Cortex of kidney (tissue), 1 donor: ENCODE data around the gene ATP6V0D1.
"Not testable (repeated sequence)": the region's sequence is repeated elsewhere in the genome, so short reads cannot be mapped to it uniquely, and the experiment has no call there.

Experiments used
- DNase-seq: peaks from one replicate; lab custom pipeline; 2025; lab: John Stamatoyannopoulos, UW

ATP6V0D1 gene

GRCh38 chr16:67480833-67481560, at the start of gene ATP6V0D1:
TSS of gene ATP6V0D1 (minus strand) at chr16:67481157. CDS start at chr16:67481086, 71 bp downstream.
- DNase-seq = peak; percentile 39

GRCh38 chr16:67530013-67530939, 49.3 kb upstream of the ATP6V0D1 start:
- DNase-seq = no peak

GRCh38 chr16:67529582-67530012, 48.6 kb upstream of the ATP6V0D1 start:
- no peak for DNase-seq

DNA sequence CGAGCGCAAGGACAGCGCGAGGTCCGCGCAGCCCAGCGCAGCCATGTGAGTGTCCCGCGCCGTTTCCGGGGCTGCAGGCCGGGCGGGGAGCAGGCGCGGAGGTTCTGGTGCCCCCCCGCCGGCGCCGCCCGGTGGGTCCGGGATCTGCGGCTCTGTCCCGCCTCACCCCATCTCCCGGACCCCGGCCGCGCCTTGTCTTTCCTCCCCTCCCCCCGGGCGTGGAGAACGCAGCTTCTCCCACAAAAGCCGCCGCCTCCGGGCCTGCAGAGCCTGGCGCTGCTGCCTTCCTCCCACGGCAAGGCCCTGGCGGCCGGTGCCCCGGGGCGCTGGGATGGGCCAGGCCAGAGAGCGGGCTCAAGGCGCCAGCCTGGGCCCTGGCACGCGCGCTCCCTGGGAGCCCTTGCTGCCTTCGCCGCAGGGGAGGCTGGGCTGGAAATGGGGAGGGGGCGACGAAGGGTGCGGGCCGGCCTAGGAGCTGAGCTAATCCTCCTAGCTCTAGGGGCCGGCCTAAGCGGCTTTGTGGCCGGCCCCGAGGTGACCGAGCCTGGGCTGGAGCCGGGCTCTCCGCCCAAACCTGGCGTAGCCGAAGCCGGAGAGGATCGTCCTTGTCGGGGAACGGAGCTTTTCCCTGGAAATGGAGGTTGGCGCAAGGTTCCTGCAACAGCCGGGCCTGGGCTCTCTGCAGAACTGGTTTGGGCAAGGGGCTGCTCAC, 48.1 kb upstream of the ATP6V0D1 start:
- DNase-seq = no peak

GRCh38 chr16:67528222-67528869, 47.4 kb upstream of the ATP6V0D1 start, which contains the start of gene RIPOR1:
TSS of gene RIPOR1 (plus strand) at chr16:67528829. CDS start at chr16:67538447, 9,618 bp downstream.
- no peak for DNase-seq

GRCh38 chr16:67526149-67526791, 45.3 kb upstream of the ATP6V0D1 start:
- no peak for DNase-seq

DNA sequence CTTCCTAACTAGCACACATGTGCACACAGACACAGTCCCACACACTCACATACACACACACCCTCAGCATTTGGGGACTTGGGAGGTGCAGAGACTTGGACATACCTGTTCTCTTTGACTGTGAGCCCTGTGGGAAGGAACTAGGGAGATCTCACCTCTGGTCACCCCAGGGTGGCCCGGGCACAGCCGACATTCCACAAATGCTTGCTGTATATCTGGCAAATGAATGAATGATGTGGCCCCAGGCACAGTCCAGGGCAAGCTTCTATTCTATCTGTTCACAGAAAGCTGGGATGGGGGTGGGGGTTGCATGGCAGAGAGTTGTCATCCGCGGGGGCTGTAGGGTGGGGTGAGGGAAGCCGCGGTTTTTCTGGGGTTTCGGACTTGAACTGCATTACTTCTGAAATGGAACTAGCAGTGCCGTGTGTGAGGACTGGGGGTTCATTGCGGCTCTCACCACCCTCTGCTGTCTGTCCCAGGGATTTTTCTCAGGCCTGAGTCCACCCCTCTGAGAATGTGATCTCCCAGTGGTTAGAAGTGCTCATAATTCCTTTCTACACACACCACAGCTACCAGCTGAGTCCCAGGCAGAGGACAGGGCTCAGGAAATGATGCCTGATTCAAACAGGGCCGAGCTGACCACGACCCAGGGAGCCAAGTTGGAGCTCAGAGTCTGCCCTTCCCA, 44.4 kb upstream of the ATP6V0D1 start:
- no peak for DNase-seq

GRCh38 chr16:67521095-67521804, 40.3 kb upstream of the ATP6V0D1 start:
- no peak for DNase-seq

DNA sequence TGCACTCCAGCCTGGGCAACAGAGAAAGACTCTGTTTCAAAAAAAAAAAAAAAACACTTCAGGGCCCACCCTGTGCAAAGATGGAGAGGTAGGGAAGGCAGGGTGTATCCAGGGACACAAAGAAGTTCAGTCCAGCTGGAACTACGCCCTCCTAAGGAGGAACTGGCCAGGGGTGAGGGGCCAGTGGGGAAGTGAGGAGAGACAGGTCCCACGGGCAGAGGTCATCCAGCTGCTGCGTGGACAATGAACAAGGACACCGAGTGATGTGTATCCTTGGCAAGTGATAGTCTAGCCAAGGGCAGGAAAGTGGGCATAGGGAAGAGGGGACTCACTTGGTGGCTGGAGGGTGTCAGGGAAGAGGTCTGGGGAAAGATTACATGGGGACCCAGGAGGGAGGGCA, 38.3 kb upstream of the ATP6V0D1 start:
- no peak for DNase-seq

- no peak for DNase-seq
Measured at GRCh38 chr16:67518676-67519075, 37.7 kb upstream of the ATP6V0D1 start.

GRCh38 chr16:67517661-67518423, 36.9 kb upstream of the ATP6V0D1 start:
- no peak for DNase-seq

GRCh38 chr16:67517155-67517445, 36.1 kb upstream of the ATP6V0D1 start:
- no peak for DNase-seq

DNA sequence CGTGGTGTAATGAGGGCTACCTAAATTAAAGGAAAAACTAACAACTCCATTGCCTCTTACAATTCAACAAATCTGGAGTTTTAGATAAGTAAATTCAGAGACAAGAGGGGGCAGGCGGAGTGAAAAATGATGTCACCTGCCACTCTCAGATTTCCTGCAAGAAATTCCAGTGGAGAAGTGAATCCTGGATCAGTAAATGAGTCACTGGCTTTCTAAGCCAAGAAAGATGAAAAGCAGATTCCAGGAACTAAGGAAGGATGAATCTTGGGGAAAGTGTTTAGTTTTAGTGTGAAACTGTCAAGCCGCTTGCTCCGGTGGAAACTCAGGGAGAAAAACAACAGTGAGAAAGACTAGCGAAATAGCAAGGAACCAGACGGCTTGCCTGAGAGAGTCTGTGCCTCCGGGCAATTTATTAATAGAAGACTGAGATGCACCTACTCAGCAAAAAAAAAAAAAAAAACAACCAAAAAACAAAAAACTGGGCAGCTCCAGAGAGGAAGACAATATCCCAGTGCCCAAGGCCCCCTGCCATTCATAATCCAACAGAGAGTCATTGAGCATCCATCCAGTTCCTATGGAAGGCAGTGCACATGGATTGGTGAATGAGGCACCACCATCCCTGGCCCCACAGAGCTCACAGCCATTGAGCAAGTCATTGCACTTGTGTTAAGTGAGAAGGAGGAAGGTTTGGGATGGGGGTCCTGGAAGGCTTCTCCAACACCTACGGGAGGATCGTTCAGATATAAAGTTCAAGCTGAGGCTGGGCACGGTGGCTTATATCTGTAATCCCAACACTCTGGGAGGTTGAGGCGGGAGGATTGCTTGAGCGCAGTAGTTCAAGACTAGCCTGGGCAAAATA, 35.6 kb upstream of the ATP6V0D1 start:
- no peak for DNase-seq

GRCh38 chr16:67514382-67514828, 33.4 kb upstream of the ATP6V0D1 start:
- no peak for DNase-seq

DNA sequence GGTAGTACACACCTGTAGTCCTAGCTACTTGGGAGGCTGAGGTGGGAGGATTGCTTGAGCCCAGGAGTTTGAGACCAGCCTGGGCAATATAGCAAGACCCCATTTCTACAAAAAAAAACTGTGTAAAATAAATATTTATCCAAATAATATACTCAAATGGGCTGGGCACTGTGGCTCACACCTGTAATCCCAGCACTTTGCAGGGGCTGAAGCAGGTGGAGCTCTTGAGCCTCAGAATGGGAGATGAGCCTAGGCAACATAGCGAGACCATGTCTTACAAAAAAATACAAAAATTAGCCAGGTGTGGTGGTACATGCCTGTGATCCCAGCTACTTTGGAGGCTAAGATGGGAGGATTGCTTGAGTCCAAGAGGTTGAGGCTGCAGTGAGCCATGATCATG, 32.9 kb upstream of the ATP6V0D1 start:
- not testable (repeated sequence) for DNase-seq

DNA sequence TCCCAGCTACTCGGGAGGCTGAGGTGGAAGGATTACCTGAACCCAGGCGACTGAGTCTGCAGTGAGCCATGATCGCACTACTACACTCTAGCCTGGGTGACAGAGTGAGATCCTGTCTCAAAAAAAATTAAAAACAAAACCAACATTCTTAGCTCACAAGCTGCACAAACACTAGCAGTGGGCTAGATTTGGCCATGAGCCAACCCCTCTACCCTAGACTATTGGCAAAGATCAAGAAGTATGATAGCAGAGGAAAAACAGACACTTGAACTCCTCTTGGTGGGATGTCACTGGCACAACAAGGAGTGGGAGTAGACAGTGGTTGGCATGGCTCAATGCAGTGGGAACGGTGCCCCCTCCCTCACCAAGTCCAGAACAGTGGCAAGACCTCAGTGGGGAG, 28.1 kb upstream of the ATP6V0D1 start:
- no peak for DNase-seq

GRCh38 chr16:67506468-67506867, 25.5 kb upstream of the ATP6V0D1 start:
- no peak for DNase-seq
